HUES6 (cell line): ENCODE measurements around the gene FTCDNL1.

Experiments
- H3K27ac ChIP-seq: 2 replicates; pipeline ENCODE4 v1.7.0; 2013; ENCODE audit warnings: low read depth, mild to moderate bottlenecking, low read length, inconsistent platforms
- H3K27me3 ChIP-seq: 2 replicates; pipeline ENCODE4 v1.6.1; 2013; ENCODE audit warnings: low read length; ENCODE audit not compliant: control insufficient read depth, insufficient read depth
- H3K36me3 ChIP-seq: 2 replicates; pipeline ENCODE4 v1.6.1; 2013; ENCODE audit warnings: low read length; ENCODE audit not compliant: control insufficient read depth, insufficient read depth
- H3K4me1 ChIP-seq: 2 replicates; pipeline ENCODE4 v1.6.1; 2013; ENCODE audit warnings: low read length; ENCODE audit not compliant: control insufficient read depth, insufficient read depth
- H3K4me3 ChIP-seq: 2 replicates; pipeline ENCODE4 v1.5.1; 2013; ENCODE audit warnings: low read depth, low read length
- H3K9ac ChIP-seq: one replicate; pipeline ENCODE4 v1.6.1; 2013; ENCODE audit warnings: mild to moderate bottlenecking, low read length
- H3K9me3 ChIP-seq: 2 replicates; pipeline ENCODE4 v1.6.1; 2013; ENCODE audit warnings: low read depth, low read length; ENCODE audit not compliant: control insufficient read depth, insufficient read depth

FTCDNL1 gene

DNA sequence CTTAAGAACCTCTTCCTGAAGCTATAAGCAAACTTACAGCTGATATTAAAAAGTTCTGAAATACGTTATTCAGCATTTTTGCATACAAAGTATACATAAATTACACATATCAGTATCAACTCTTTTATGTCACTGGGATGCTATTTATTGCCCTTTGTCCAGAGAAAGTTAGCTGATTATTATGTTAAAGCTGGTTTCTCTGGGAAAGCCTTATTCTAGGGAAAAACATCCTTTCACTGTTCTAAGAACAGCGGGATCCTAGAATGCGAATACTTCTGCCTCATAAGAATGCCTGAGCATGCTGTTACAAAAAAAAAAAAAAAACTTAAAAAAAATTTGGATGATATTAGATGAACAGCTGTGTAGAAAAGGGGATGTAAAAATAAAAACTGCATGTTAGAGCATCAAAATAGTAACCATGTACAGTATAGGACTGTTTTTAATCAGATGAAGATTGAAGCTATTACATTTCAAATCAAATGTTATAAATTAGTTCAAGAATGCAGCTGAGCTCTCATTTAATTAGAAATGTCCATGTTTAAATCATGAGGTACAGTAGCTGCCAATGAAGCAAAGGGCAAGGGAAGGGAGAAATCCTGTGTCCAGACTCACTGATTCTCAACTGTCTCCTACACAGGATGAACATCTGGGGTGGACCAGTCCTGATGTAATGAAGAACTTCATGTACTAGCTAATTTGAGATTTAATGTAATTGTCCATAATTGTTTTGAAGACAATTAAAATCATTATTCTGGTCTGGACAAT lies 8.2 kb downstream of the FTCDNL1 start:
- no peak overlapping the region for H3K27ac ChIP-seq
- no peaks in the 10 kb centered on the region for H3K27me3 ChIP-seq
- H3K4me3 ChIP-seq: no peak overlapping the region
- H3K36me3 ChIP-seq: no peaks in the 10 kb centered on the region
- H3K9ac ChIP-seq: no peak overlapping the region
- H3K4me1 ChIP-seq: peaks cover 8% of the 10 kb centered on the region
- 0 out of 2 replicates have a peak, but pooled peaks cover 2% of the 10 kb centered on the region for H3K9me3 ChIP-seq

DNA sequence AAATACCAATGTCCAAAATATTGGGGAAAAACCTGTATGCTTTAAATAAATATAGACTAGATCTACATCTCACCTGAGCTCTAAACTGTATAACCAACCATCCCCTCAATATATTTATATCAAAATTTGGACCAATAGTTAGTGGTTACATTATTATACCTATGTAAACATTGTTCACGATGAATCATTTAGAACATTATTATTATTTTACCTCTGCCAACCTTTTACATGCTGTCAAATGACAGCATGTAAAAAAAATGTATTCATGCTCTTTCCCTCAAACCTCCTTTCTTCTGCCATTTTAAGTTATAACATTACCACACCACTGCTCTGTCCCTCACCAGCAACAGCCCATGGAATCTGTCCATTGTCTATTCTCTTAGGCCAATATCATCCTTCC lies 9.6 kb downstream of the FTCDNL1 start:
- no peak overlapping the region for H3K27ac ChIP-seq
- H3K9me3 ChIP-seq: 0 out of 2 replicates have a peak, but pooled peaks cover 2% of the 10 kb centered on the region
- H3K9ac ChIP-seq: no peak overlapping the region
- no peaks in the 10 kb centered on the region for H3K36me3 ChIP-seq
- peaks cover 8% of the 10 kb centered on the region for H3K4me1 ChIP-seq
- H3K27me3 ChIP-seq: no peaks in the 10 kb centered on the region
- no peak overlapping the region for H3K4me3 ChIP-seq

DNA sequence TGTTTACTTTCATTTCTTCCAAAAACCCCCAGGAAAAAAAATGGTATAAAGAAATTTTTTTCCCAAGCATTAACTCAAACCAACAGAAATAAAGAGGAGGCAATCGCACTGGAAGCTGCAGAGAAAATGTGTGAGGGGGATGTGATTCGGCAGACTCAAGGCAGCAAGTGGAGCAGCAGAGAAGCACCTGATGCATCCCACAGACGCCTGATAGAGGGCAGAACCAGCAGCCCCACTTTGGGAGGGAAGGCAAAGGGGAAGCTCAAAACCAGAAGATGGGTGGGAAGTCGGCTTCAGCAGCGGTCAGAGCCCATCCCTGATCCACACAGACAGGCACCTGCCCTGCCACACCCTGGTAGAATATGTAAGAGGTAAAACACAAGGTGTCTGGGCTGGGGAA lies 12.6 kb downstream of the FTCDNL1 start:
- H3K36me3 ChIP-seq: no peaks in the 10 kb centered on the region
- H3K27ac ChIP-seq: no peak overlapping the region
- no peak overlapping the region for H3K9ac ChIP-seq
- no peaks in the 10 kb centered on the region for H3K27me3 ChIP-seq
- peaks cover 7% of the 10 kb centered on the region for H3K4me1 ChIP-seq
- H3K9me3 ChIP-seq: 0 out of 2 replicates have a peak, but pooled peaks cover 2% of the 10 kb centered on the region
- H3K4me3 ChIP-seq: no peak overlapping the region

DNA sequence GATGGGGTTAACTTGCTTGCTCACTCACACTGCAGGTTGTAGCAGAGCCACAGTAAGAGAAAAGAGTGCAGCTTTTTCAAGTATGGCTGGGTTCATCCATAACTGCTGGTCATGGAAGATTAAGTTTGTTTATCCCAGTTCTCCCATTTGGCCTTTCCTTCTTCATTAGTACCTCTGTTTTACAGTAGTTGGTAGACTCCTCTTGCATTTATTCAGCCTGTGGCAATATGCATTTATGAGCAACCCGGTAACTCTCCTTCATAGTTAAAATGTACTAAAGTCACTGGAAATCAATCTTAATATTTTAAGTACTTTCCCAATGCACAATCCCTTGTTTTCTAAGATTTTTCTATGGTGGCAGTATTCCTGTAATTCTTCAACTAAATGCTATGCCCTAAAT lies 14.0 kb downstream of the FTCDNL1 start:
- Histone ChIP-seq H3K4me3 (no peak overlapping the region), H3K4me1 (no peaks in the 10 kb centered on the region; the same call in 1 of the 2 replicates), H3K9ac (no peak overlapping the region), H3K27me3 (no peaks in the 10 kb centered on the region), H3K36me3 (no peaks in the 10 kb centered on the region), H3K9me3 (0 out of 2 replicates have a peak, but pooled peaks cover 2% of the 10 kb centered on the region), H3K27ac (no peak overlapping the region)

DNA sequence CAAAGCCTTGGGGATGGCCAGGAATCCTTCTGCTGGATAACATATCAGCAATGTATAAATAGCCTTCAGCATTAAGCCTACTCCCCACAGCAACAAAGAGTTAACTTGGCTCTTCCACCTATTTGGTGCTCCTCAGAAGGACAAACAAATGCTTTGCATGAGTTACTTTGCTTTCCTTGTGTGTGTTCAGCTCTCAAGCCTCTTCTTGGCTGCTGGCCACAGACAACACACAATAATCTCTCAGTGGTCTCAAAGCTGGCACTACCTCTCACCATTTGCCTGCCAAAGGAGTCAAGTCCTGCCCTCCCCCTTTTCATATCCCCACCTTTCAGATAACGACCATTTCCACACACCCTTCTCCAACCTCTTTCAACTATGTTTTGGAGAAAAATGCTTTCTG lies 17.5 kb downstream of the FTCDNL1 start:
- no peak overlapping the region for H3K9ac ChIP-seq
- no peaks in the 10 kb centered on the region for H3K27me3 ChIP-seq
- no peaks in the 10 kb centered on the region for H3K36me3 ChIP-seq
- H3K4me1 ChIP-seq: no peaks in the 10 kb centered on the region; the same call in 1 of the 2 replicates
- H3K4me3 ChIP-seq: no peak overlapping the region
- H3K9me3 ChIP-seq: peaks cover 3% of the 10 kb centered on the region
- no peak overlapping the region for H3K27ac ChIP-seq

DNA sequence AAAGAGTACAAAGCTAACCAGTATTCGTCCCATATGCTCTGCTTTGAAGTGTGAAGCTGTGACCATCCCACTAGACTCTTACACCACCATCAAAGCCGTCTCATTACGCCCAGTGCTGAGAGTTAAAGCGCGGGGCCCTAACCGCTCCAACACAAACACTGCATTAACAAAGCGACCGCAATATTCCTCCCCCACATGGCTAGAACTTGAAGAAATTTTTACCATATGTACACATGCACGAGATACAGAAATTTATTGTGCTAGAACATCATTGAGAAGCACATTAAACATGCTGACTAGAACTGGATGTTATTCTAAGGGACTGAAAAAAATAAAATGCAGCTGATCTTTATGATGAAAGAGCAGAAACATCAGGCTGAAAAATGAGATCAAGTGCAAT lies 20.5 kb downstream of the FTCDNL1 start:
- Histone ChIP-seq H3K27me3 (no peaks in the 10 kb centered on the region), H3K36me3 (no peaks in the 10 kb centered on the region), H3K4me1 (no peaks in the 10 kb centered on the region), H3K9me3 (peaks cover 3% of the 10 kb centered on the region), H3K27ac (no peak overlapping the region), H3K9ac (no peak overlapping the region), H3K4me3 (no peak overlapping the region)

DNA sequence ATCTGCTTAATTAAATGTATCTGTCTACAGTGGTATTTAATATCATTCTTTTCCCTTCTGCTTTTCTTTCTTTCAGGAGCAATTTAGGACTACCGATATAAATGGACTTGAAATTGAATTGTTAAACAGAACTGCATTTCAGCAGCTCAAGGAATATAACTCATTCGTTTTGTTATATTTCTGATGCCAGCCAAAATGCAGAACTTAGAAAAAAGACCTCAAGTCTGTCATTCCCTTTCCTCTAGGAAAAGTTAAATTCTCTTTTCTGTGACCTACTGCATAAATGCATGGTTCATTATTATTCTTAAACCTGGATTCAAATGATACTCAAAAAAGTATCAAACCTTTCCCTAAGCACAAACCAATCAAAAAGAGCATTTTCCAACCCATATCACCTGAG lies 21.4 kb downstream of the FTCDNL1 start:
- H3K4me1 ChIP-seq: no peaks in the 10 kb centered on the region

DNA sequence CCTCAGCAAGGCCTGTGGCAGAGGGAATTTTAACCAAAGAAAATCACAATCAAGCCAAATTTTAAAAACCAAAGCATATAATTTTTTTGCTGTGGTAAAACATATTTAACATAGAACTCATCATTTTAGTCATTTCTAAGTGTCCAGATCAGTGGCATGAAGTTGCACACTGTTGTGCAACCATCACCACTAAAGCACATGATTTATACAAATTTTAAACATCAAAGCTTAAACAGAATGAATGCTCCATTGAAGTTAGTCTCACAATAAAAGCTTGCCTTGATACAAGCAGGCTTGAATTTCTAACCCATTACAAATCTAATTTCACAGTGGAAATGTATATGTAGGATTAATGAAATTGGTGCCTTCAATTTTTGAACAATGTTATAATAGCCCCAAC lies 31.2 kb downstream of the FTCDNL1 start:
- H3K36me3 ChIP-seq: no peaks in the 10 kb centered on the region
- H3K9ac ChIP-seq: no peak overlapping the region
- H3K4me1 ChIP-seq: no peaks in the 10 kb centered on the region
- no peaks in the 10 kb centered on the region for H3K9me3 ChIP-seq
- no peak overlapping the region for H3K27ac ChIP-seq
- H3K27me3 ChIP-seq: no peaks in the 10 kb centered on the region
- no peak overlapping the region for H3K4me3 ChIP-seq

More for the DNA sequence above, 21.4 kb downstream of the FTCDNL1 start:
- H3K36me3 ChIP-seq: no peaks in the 10 kb centered on the region
- peaks cover 3% of the 10 kb centered on the region for H3K9me3 ChIP-seq
- H3K27me3 ChIP-seq: no peaks in the 10 kb centered on the region
- H3K9ac ChIP-seq: no peak overlapping the region
- no peak overlapping the region for H3K4me3 ChIP-seq
- H3K27ac ChIP-seq: no peak overlapping the region

DNA sequence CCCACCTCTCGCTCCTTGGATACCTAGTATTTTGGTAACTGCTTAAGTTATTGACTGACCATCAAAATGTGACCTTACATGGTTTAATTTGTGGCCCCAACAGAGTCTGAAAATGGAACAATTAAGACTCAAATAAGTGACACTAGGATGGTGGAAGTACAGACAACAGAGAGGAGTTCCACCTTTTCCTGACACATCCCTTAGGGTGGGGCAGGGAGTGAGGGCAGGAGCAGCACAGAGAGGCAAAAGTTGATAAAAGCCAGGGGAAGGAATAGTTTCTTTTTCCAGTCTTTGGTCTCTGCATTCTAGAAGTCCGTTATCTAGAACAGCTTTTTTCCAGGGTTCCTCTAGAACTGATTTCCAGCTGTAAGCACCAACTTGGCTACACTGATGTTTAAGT lies 32.2 kb downstream of the FTCDNL1 start:
- H3K27me3 ChIP-seq: no peaks in the 10 kb centered on the region
- H3K9me3 ChIP-seq: no peaks in the 10 kb centered on the region
- no peaks in the 10 kb centered on the region for H3K4me1 ChIP-seq
- no peak overlapping the region for H3K9ac ChIP-seq
- H3K4me3 ChIP-seq: no peak overlapping the region
- no peak overlapping the region for H3K27ac ChIP-seq
- no peaks in the 10 kb centered on the region for H3K36me3 ChIP-seq

DNA sequence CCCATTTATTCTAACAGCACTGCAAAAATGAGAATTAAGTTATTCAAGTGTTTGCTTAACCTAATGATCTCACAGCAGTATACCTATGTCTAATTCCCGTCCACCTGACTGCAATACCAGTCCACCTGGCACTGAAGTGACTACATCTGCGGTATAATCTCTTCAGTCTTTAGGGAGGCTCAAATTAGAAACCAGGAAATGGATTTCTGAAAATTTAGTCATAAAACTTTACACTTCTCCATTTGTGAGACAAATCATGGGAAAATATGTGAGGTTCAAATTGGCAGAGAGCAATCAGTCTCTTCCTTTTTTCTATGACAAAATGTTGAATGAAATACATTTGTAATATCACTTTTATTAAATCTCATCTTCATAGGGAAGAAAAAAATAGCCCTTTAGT lies 33.0 kb downstream of the FTCDNL1 start:
- H3K9me3 ChIP-seq: no peaks in the 10 kb centered on the region
- H3K27me3 ChIP-seq: no peaks in the 10 kb centered on the region
- no peak overlapping the region for H3K27ac ChIP-seq
- H3K9ac ChIP-seq: no peak overlapping the region
- H3K4me3 ChIP-seq: no peak overlapping the region
- no peaks in the 10 kb centered on the region for H3K36me3 ChIP-seq
- H3K4me1 ChIP-seq: no peaks in the 10 kb centered on the region

DNA sequence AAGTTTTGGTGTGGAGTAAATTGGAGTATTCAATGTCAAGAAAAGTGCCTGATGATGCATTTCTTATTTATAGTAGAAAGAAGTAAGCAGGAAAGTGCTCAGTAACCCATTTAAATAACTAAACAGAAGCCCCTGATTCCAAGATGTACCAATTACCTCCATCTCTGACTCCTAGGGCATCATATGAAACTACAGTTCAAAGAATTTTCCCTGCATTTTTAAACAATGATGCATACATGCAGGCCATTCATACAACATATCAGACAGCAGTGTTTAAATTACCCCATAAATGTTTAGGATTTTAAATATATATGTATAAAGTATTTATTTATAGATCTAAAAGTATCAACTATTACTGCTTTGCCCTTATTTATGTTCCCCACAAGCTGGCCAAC lies 36.2 kb downstream of the FTCDNL1 start:
- no peak overlapping the region for H3K27ac ChIP-seq
- H3K4me1 ChIP-seq: peaks cover 13% of the 10 kb centered on the region

More for the DNA sequence above, 36.2 kb downstream of the FTCDNL1 start:
- Histone ChIP-seq H3K9me3 (no peaks in the 10 kb centered on the region), H3K9ac (no peak overlapping the region), H3K4me3 (no peak overlapping the region), H3K27me3 (no peaks in the 10 kb centered on the region), H3K36me3 (no peaks in the 10 kb centered on the region)
